H1 (cell line): ENCODE results near the gene CKAP5. TPM values are rescaled to one million over a fixed set of nuclear protein-coding genes. Genes with fewer than 3 reads are reported as not detected.

Source experiments
- CTCF ChIA-PET: fragments of 300-600 bp; sonication (Branson Sonifier 250); formaldehyde crosslinking; loops from one replicate; lab custom pipeline; 2021; ENCODE audit not compliant: partially characterized antibody; lab: Charles Lee
- POLR2A ChIA-PET: fragments of 300-600 bp; sonication (Branson Sonifier 250); formaldehyde crosslinking; loops from one replicate; lab custom pipeline; 2021; ENCODE audit warnings: inconsistent platforms; ENCODE audit not compliant: partially characterized antibody; lab: Charles Lee
- DNase-seq, 2 experiments: peaks; one replicate each; pipeline versions ENCODE4 v3.0.0 to v3.0.0-alpha.2; 2010 to 2022; ENCODE audit warnings: low spot score in 2 of 2, low read depth in 1 of 2, mixed read lengths in 1 of 2
- FAIRE-seq: peaks from 2 replicates; lab custom pipeline; 2011; peaks lifted over from hg19 to GRCh38; lab: Jason Lieb, UNC
- H2AFZ ChIP-seq: 2 replicates; pipeline ENCODE4 v1.8.1; 2012; ENCODE audit warnings: low read length, inconsistent platforms
- H2AK5ac ChIP-seq: 2 replicates; pipeline ENCODE4 v1.6.1; 2013; ENCODE audit warnings: low read depth, low read length
- H2BK120ac ChIP-seq: replicated peaks from 2 replicates; pipeline ENCODE3; 2013; ENCODE audit warnings: low read depth, low read length, inconsistent platforms
- H2BK12ac ChIP-seq: 2 replicates; pipeline ENCODE4 v1.6.1; 2013; ENCODE audit warnings: low read depth, low read length
- H2BK15ac ChIP-seq: 2 replicates; pipeline ENCODE4 v1.6.1; 2013; ENCODE audit warnings: low read length
- H2BK20ac ChIP-seq: 2 replicates; pipeline ENCODE4 v1.6.1; 2013; ENCODE audit warnings: low read length
- H2BK5ac ChIP-seq: 2 replicates; pipeline ENCODE4 v1.6.1; 2013; ENCODE audit warnings: low read depth, low read length
- H3K14ac ChIP-seq: 2 replicates; pipeline ENCODE4 v1.6.1; 2013; ENCODE audit warnings: inconsistent platforms; ENCODE audit not compliant: insufficient read length
- H3K18ac ChIP-seq: 2 replicates; pipeline ENCODE4 v1.6.1; 2013; ENCODE audit warnings: low read length; ENCODE audit errors: extremely low read depth
- H3K23ac ChIP-seq: 2 replicates; pipeline ENCODE4 v1.6.1; 2013; ENCODE audit warnings: inconsistent platforms; ENCODE audit not compliant: insufficient read length
- H3K23me2 ChIP-seq: 2 replicates; pipeline ENCODE4 v1.6.1; 2013; ENCODE audit warnings: low read depth, low read length
- H3K27ac ChIP-seq: 2 replicates; pipeline ENCODE4 v1.6.1; 2011; ENCODE audit warnings: low read depth, low read length, inconsistent platforms
- H3K27me3 ChIP-seq, 4 experiments: replicated peaks in 1 of 4; 1 replicate in 1 of 4; 2 replicates in 3 of 4; pipeline versions ENCODE4 v1.6.1 to v1.8.1; 2011 to 2013; ENCODE audit warnings: low read length in 3 of 4, mild to moderate bottlenecking in 3 of 4, inconsistent platforms in 2 of 4, mixed read lengths in 2 of 4, moderate library complexity in 1 of 4; ENCODE audit not compliant: control insufficient read depth in 3 of 4, insufficient read depth in 3 of 4; ENCODE audit errors: extremely low read depth in 1 of 4
- H3K36me3 ChIP-seq, 4 experiments: 2 replicates each; pipeline versions ENCODE4 v1.6.1 to v1.8.1; 2011 to 2013; ENCODE audit warnings: mild to moderate bottlenecking in 4 of 4, low read length in 3 of 4, moderate library complexity in 2 of 4, control low read depth in 1 of 4, inconsistent platforms in 1 of 4; ENCODE audit not compliant: insufficient read depth in 4 of 4, control insufficient read depth in 2 of 4
- H3K4ac ChIP-seq: replicated peaks from 2 replicates; pipeline ENCODE3; 2013; ENCODE audit warnings: low read length, low read depth, mixed read lengths, inconsistent platforms; ENCODE audit not compliant: insufficient read length
- H3K4me1 ChIP-seq, 4 experiments: replicated peaks in 1 of 4; 1 replicate in 1 of 4; 2 replicates in 3 of 4; pipeline versions ENCODE4 v1.6.1 to v1.8.1; 2011 to 2013; ENCODE audit warnings: low read length in 3 of 4, inconsistent platforms in 2 of 4, mixed read lengths in 1 of 4; ENCODE audit not compliant: insufficient read depth in 4 of 4, control insufficient read depth in 3 of 4
- H3K4me2 ChIP-seq, 2 experiments: 2 replicates each; pipeline versions ENCODE4 v1.6.1 to v1.8.1; 2011 to 2013; ENCODE audit warnings: low read depth in 2 of 2, low read length in 2 of 2, control low read depth in 1 of 2, inconsistent platforms in 1 of 2, mild to moderate bottlenecking in 1 of 2; ENCODE audit not compliant: insufficient read depth in 1 of 2
- H3K4me3 ChIP-seq, 4 experiments: fragments of 200-600, 300-600 bp in 1 of 4; sonication (generic), shearing (Covaris generic), sonication (Bioruptor Twin) in 1 of 4; 2 replicates each; pipeline versions ENCODE4 v1.5.1 to v1.8.1; 2011 to 2016; ENCODE audit warnings: low read length in 4 of 4, low read depth in 3 of 4, control low read depth in 2 of 4, inconsistent platforms in 2 of 4, mild to moderate bottlenecking in 2 of 4, mixed read lengths in 1 of 4, moderate library complexity in 1 of 4; ENCODE audit not compliant: insufficient read depth in 2 of 4; ENCODE audit errors: extremely low read depth in 1 of 4
- H3K56ac ChIP-seq: replicated peaks from 2 replicates; pipeline ENCODE3; 2013; ENCODE audit warnings: low read depth, mild to moderate bottlenecking, mixed read lengths, low read length, inconsistent platforms; ENCODE audit not compliant: insufficient read length
- H3K79me1 ChIP-seq: 2 replicates; pipeline ENCODE4 v1.6.1; 2013; ENCODE audit warnings: low read depth, low read length, control low read depth
- H3K79me2 ChIP-seq, 2 experiments: 2 replicates each; pipeline versions ENCODE4 v1.6.1 to v1.8.1; 2012 to 2013; ENCODE audit warnings: low read length in 2 of 2, mild to moderate bottlenecking in 2 of 2, inconsistent platforms in 1 of 2; ENCODE audit not compliant: insufficient read depth in 2 of 2, control insufficient read depth in 1 of 2
- H3K9ac ChIP-seq, 4 experiments: replicated peaks in 1 of 4; 1 replicate in 1 of 4; 2 replicates in 3 of 4; pipeline versions ENCODE4 v1.6.1 to v1.8.1; 2011 to 2013; ENCODE audit warnings: low read depth in 3 of 4, low read length in 3 of 4, control low read depth in 2 of 4, mild to moderate bottlenecking in 2 of 4, moderate library complexity in 2 of 4, inconsistent platforms in 1 of 4; ENCODE audit errors: extremely low read depth in 1 of 4
- H3K9me3 ChIP-seq, 2 experiments: 2 replicates each; pipeline versions ENCODE4 v1.6.1 to v1.8.1; 2012 to 2013; ENCODE audit warnings: mild to moderate bottlenecking in 2 of 2, moderate library complexity in 2 of 2, control low read depth in 1 of 2, inconsistent platforms in 1 of 2, low read depth in 1 of 2, low read length in 1 of 2, mixed read lengths in 1 of 2; ENCODE audit not compliant: insufficient read depth in 2 of 2
- H4K20me1 ChIP-seq, 2 experiments: replicated peaks in 1 of 2; 2 replicates each; pipeline versions ENCODE3 to v1.8.1; 2011 to 2013; ENCODE audit warnings: inconsistent platforms in 2 of 2, low read length in 2 of 2, mild to moderate bottlenecking in 1 of 2; ENCODE audit not compliant: insufficient read depth in 2 of 2, control insufficient read depth in 1 of 2
- H4K5ac ChIP-seq: 2 replicates; pipeline ENCODE4 v1.6.1; 2013; ENCODE audit warnings: low read length, low read depth, mixed read lengths, inconsistent platforms; ENCODE audit not compliant: insufficient read length
- H4K8ac ChIP-seq: 2 replicates; pipeline ENCODE4 v1.8.0; 2013; ENCODE audit warnings: mild to moderate bottlenecking, moderate library complexity, low read length, inconsistent platforms; ENCODE audit not compliant: insufficient read depth; ENCODE audit errors: extremely low read depth
- H4K91ac ChIP-seq: replicated peaks from 2 replicates; pipeline ENCODE3; 2013; ENCODE audit warnings: low read length, mixed read lengths, inconsistent platforms; ENCODE audit not compliant: insufficient read length
- BCL11A ChIP-seq, 2 experiments: IDR thresholded peaks; one replicate each; pipeline ENCODE4 v1.6.1; 2011; ENCODE audit warnings: low read depth in 2 of 2, low read length in 2 of 2, mild to moderate bottlenecking in 2 of 2
- CEBPB ChIP-seq: IDR thresholded peaks from 2 replicates; pipeline ENCODE4 v1.6.1; 2012; ENCODE audit warnings: low read depth, low read length
- EP300 ChIP-seq, 2 experiments: IDR thresholded peaks; 1 replicate in 1 of 2; 2 replicates in 1 of 2; pipeline ENCODE4 v1.6.1; 2011 to 2012; ENCODE audit warnings: low read depth in 2 of 2, low read length in 2 of 2, mild to moderate bottlenecking in 2 of 2, borderline replicate concordance in 1 of 2, inconsistent platforms in 1 of 2, moderate library complexity in 1 of 2
- JUND ChIP-seq: IDR thresholded peaks from 2 replicates; pipeline ENCODE4 v1.6.1; 2011; ENCODE audit warnings: mild to moderate bottlenecking, improper control_type of control experiment, low read length
- KDM1A ChIP-seq: fragments of 200-600, 300-600 bp; sonication (generic); IDR thresholded peaks from 2 replicates; pipeline ENCODE4 v1.7.1; 2016; ENCODE audit warnings: mild to moderate bottlenecking, low read length, borderline replicate concordance
- KDM4A ChIP-seq: IDR thresholded peaks from one replicate; pipeline ENCODE4 v1.7.1; 2012; ENCODE audit warnings: low read depth, mild to moderate bottlenecking, moderate library complexity, low read length, inconsistent platforms; ENCODE audit not compliant: severe bottlenecking
- MAFK ChIP-seq: IDR thresholded peaks from 2 replicates; pipeline ENCODE4 v1.6.1; 2012; ENCODE audit warnings: low read depth, mild to moderate bottlenecking, improper control_type of control experiment, low read length
- RXRA ChIP-seq: IDR thresholded peaks from 2 replicates; pipeline ENCODE4 v1.6.1; 2011; ENCODE audit warnings: low read depth, mild to moderate bottlenecking, low read length, moderate library complexity; ENCODE audit not compliant: insufficient read depth
- YY1 ChIP-seq: IDR thresholded peaks from 2 replicates; pipeline ENCODE4 v1.6.1; 2011; ENCODE audit warnings: low read depth, mild to moderate bottlenecking, low read length
- WGBS, 2 experiments: shearing (Covaris generic) in 1 of 2; methylation state at CpG; one replicate each; pipeline versions ENCODE4 v1.1.6 to v1.1.7; 2013 to 2015; ENCODE audit warnings: low lambda C conversion rate in 2 of 2, mixed read lengths in 2 of 2, inconsistent platforms in 1 of 2, low coverage in 1 of 2, missing lambda C conversion rate in 1 of 2; ENCODE audit not compliant: insufficient replicate concordance in 2 of 2, insufficient coverage in 1 of 2, insufficient read length in 1 of 2; ENCODE audit errors: extremely low coverage in 1 of 2, missing lambda C conversion rate in 1 of 2; 5-methylcytosine and 5-hydroxymethylcytosine counted together
- polyA plus RNA-seq, 7 experiments: library from polyadenylated mRNA; depleted of rRNA in 3 of 7; stranded (reverse) in 5 of 7; unstranded in 2 of 7; fragments of >200 nt in 5 of 7; fragments of 200-250 nt in 2 of 7; gene quantifications; 1 replicate in 5 of 7; 2 replicates in 1 of 7; 4 replicates in 1 of 7; pipeline versions ENCODE4 v1.2.1 to v1.2.3, GENCODE V29; 2011 to 2013; ENCODE audit warnings: missing spikeins in 2 of 7, mixed read lengths in 2 of 7
- total RNA-seq: library from RNA; stranded (reverse); fragmentation: NEBNext Ultra II Directional; extraction: Animal tissue kit (Norgen Biotek cat#: 25700); gene quantifications from 2 replicates; pipeline ENCODE4 v1.2.1, GENCODE V29; 2021

CKAP5 gene
- total and polyA plus RNA-seq, 2 of the 8 experiments (the other 6 are each of a cell fraction or from before 2014, with no cell fraction given) = 64.8 to 185 TPM

- Histone ChIP-seq H3K56ac (no peak overlapping the region), H3K18ac (no peak overlapping the region), H3K23me2 (peaks cover 2% of the 10 kb centered on the region; the same call in 1 of the 2 replicates), H3K27ac (no peak overlapping the region), H2BK12ac (no peak overlapping the region), H2BK20ac (no peak overlapping the region), H3K79me2 (no peaks in the 10 kb centered on the region), H4K5ac (no peak overlapping the region), H3K4ac (no peak overlapping the region), H3K79me1 (no peaks in the 10 kb centered on the region), H3K27me3 (no peaks in the 10 kb centered on the region), H2BK15ac (no peak overlapping the region), H2AK5ac (no peak overlapping the region), H2AFZ (no peak overlapping the region), H3K4me1 (0 out of 7 replicates have a peak, but pooled peaks cover 0 to 2% (median 0%) of the 10 kb centered on the region in 4 experiments), H3K14ac (no peak overlapping the region), H4K8ac (no peak overlapping the region), H3K4me3 (no peak overlapping the region), H2BK120ac (no peak overlapping the region), H4K91ac (no peak overlapping the region), H3K36me3 (peaks cover 2 to 29% (median 19%) of the 10 kb centered on the region in 4 experiments; a peak in 7 of 8 replicates), H2BK5ac (no peak overlapping the region), H3K9ac (no peak overlapping the region), H3K23ac (no peak overlapping the region), H4K20me1 (peaks cover 0 to 6% of the 10 kb centered on the region in 2 experiments), H3K4me2 (no peak overlapping the region), H3K9me3 (peaks cover 4 to 8% of the 10 kb centered on the region in 2 experiments; a peak in 2 of 4 replicates)
- FAIRE-seq (no peak), DNase-seq (no peak)
- TF ChIP-seq CEBPB (no peak), KDM4A (no peak), EP300 (IDR thresholded peaks at IDR 0.05; ENCODE audit: borderline replicate concordance in 1 of 2, low read depth in 2 of 2, low read length in 2 of 2) (no peak), BCL11A (IDR thresholded peaks at IDR 0.05; ENCODE audit: low read depth in 2 of 2, low read length in 2 of 2) (no peak), YY1 (no peak), MAFK (no peak), JUND (no peak), KDM1A (no peak), RXRA (no peak)
- WGBS, 2 experiments = 93% methylated on average over 16 of the region's 16 CpGs; no CpG with 5 or more reads in 1 of the 2 experiments
- ChIA-PET CTCF (interaction anchor here (0.6 to 7.4 kb wide), 7 partner anchors 13 to 259 kb away, joined by 3 to 66 read pairs (median 5); no protein-coding TSS in a partner anchor), POLR2A (interaction anchor here (1.3 kb wide), 1 partner anchor 260 kb away, joined by 3 read pairs; no protein-coding TSS in a partner anchor)
Measured at GRCh38 chr11:46894506-46894905, 48.4 kb upstream of the CKAP5 start.
